Neuronal stem cell (in vitro differentiated cells): ENCODE results near the gene PRKCB.
A peak's percentile ranks its signal among the peaks of the same experiment; 100 is the strongest.

Source experiments
- DNase-seq: peaks from one replicate; pipeline ENCODE4 v3.0.0-alpha.2; 2013; ENCODE audit warnings: low spot score
- H2AFZ ChIP-seq: one replicate; pipeline ENCODE4 v1.6.1; 2013; ENCODE audit warnings: mild to moderate bottlenecking, low read length, inconsistent platforms
- H2AK5ac ChIP-seq: 2 replicates; pipeline ENCODE4 v1.6.1; 2013; ENCODE audit warnings: low read depth, mild to moderate bottlenecking, inconsistent platforms, low read length, moderate library complexity, mixed read lengths
- H2BK120ac ChIP-seq: 2 replicates; pipeline ENCODE4 v1.6.1; 2013; ENCODE audit warnings: low read depth, mild to moderate bottlenecking, inconsistent platforms, low read length, moderate library complexity, mixed read lengths
- H2BK12ac ChIP-seq: one replicate; pipeline ENCODE4 v1.6.1; 2013; ENCODE audit warnings: low read length, inconsistent platforms
- H2BK15ac ChIP-seq: 2 replicates; pipeline ENCODE4 v1.6.1; 2013; ENCODE audit warnings: mild to moderate bottlenecking, low read length, inconsistent platforms, mixed read lengths
- H2BK5ac ChIP-seq: one replicate; pipeline ENCODE4 v1.6.1; 2013; ENCODE audit warnings: inconsistent platforms, mild to moderate bottlenecking, low read length, moderate library complexity
- H3K14ac ChIP-seq: one replicate; pipeline ENCODE4 v1.6.1; 2013; ENCODE audit warnings: low read length, inconsistent platforms
- H3K18ac ChIP-seq: 2 replicates; pipeline ENCODE4 v1.6.1; 2013; ENCODE audit warnings: low read length, inconsistent platforms
- H3K23ac ChIP-seq: 2 replicates; pipeline ENCODE4 v1.6.1; 2013; ENCODE audit warnings: low read depth, mild to moderate bottlenecking, mixed read lengths, low read length, inconsistent platforms; ENCODE audit not compliant: poor library complexity
- H3K27ac ChIP-seq: replicated peaks from 3 replicates; pipeline ENCODE4 v1.5.1; 2013; ENCODE audit warnings: low read length, inconsistent platforms
- H3K27me3 ChIP-seq, 3 experiments: 2 replicates each; pipeline ENCODE4 v1.6.1; 2013; ENCODE audit warnings: low read length in 3 of 3, mild to moderate bottlenecking in 2 of 3, inconsistent platforms in 1 of 3, low read depth in 1 of 3, mixed read lengths in 1 of 3, moderate library complexity in 1 of 3; ENCODE audit not compliant: control insufficient read depth in 3 of 3, insufficient read depth in 3 of 3
- H3K36me3 ChIP-seq, 2 donors: replicated peaks in 1 of 2; 2 replicates each; pipeline ENCODE4 v1.6.1; 2013; ENCODE audit warnings: low read length in 2 of 2; ENCODE audit not compliant: control insufficient read depth in 2 of 2, insufficient read depth in 2 of 2
- H3K4ac ChIP-seq: 2 replicates; pipeline ENCODE4 v1.6.1; 2013; ENCODE audit warnings: inconsistent platforms, mild to moderate bottlenecking, low read length, moderate library complexity
- H3K4me1 ChIP-seq, 2 donors: 1 replicate in 1 of 2; 2 replicates in 1 of 2; pipeline ENCODE4 v1.6.1; 2013; ENCODE audit warnings: low read length in 2 of 2, low read depth in 1 of 2; ENCODE audit not compliant: control insufficient read depth in 2 of 2, insufficient read depth in 1 of 2
- H3K4me2 ChIP-seq: one replicate; pipeline ENCODE4 v1.6.1; 2013; ENCODE audit warnings: mild to moderate bottlenecking, low read length, inconsistent platforms; ENCODE audit not compliant: insufficient read depth, poor library complexity, severe bottlenecking
- H3K4me3 ChIP-seq, 2 donors: 2 replicates each; pipeline ENCODE4 v1.5.1; 2013; ENCODE audit warnings: low read length in 2 of 2, mild to moderate bottlenecking in 2 of 2, inconsistent platforms in 1 of 2, moderate library complexity in 1 of 2
- H3K79me1 ChIP-seq: one replicate; pipeline ENCODE4 v1.6.1; 2013; ENCODE audit warnings: low read depth, mild to moderate bottlenecking, inconsistent platforms, low read length, moderate library complexity
- H3K9ac ChIP-seq: one replicate; pipeline ENCODE4 v1.6.1; 2013; ENCODE audit warnings: mild to moderate bottlenecking, low read depth, low read length, inconsistent platforms; ENCODE audit not compliant: poor library complexity
- H3K9me3 ChIP-seq, 2 donors: replicated peaks in 1 of 2; 2 replicates each; pipeline versions ENCODE3 to v1.6.1; 2013; ENCODE audit warnings: low read length in 2 of 2, mild to moderate bottlenecking in 2 of 2, inconsistent platforms in 1 of 2, low read depth in 1 of 2, mixed read lengths in 1 of 2, moderate library complexity in 1 of 2; ENCODE audit not compliant: control insufficient read depth in 2 of 2, insufficient read depth in 1 of 2
- H4K8ac ChIP-seq: one replicate; pipeline ENCODE4 v1.6.1; 2013; ENCODE audit warnings: low read depth, mild to moderate bottlenecking, inconsistent platforms, low read length, moderate library complexity
- H4K91ac ChIP-seq: one replicate; pipeline ENCODE4 v1.6.1; 2013; ENCODE audit warnings: low read length, low read depth, mild to moderate bottlenecking, inconsistent platforms; ENCODE audit not compliant: poor library complexity
- WGBS, 2 donors: extraction: QIAGEN DNeasy Blood & Tissue Kit; methylation state at CpG; one replicate each; pipeline ENCODE4 v1.1.7; 2013; ENCODE audit warnings: missing lambda C conversion rate in 2 of 2, mixed read lengths in 1 of 2; ENCODE audit not compliant: insufficient read length in 2 of 2, insufficient replicate concordance in 1 of 2; ENCODE audit errors: extremely low coverage in 2 of 2; 5-methylcytosine and 5-hydroxymethylcytosine counted together

PRKCB gene

GRCh38 chr16:23976091-23976490, 140.3 kb downstream of the PRKCB start:
- H3K4me3 ChIP-seq: no peak overlapping the region
- no peaks in the 10 kb centered on the region for H3K9me3 ChIP-seq
- no peak overlapping the region for H3K9ac ChIP-seq
- H2BK15ac ChIP-seq: no peak overlapping the region
- DNase-seq: no peak
- H2AK5ac ChIP-seq: no peak overlapping the region
- H3K79me1 ChIP-seq: peaks cover 2% of the 10 kb centered on the region
- H2BK12ac ChIP-seq: no peak overlapping the region
- no peak overlapping the region for H3K4me2 ChIP-seq
- H4K8ac ChIP-seq: no peak overlapping the region
- H3K18ac ChIP-seq: no peak overlapping the region
- no peak overlapping the region for H4K91ac ChIP-seq
- no peak overlapping the region for H2BK5ac ChIP-seq
- no peak overlapping the region for H3K14ac ChIP-seq
- no peak overlapping the region for H3K27ac ChIP-seq
- no peak overlapping the region for H2AFZ ChIP-seq
- H2BK120ac ChIP-seq: no peak overlapping the region
- no peak overlapping the region for H3K4ac ChIP-seq
- no peaks in the 10 kb centered on the region for H3K36me3 ChIP-seq
- no CpG with 5 or more reads among the region's 5 CpGs for WGBS, 2 donors
- peaks cover 0 to 4% (median 0%) of the 10 kb centered on the region in 3 experiments for H3K27me3 ChIP-seq
- peaks cover 0 to 1% of the 10 kb centered on the region in 2 donors for H3K4me1 ChIP-seq
- peak overlapping the region; percentile 27 for H3K23ac ChIP-seq

- no peak overlapping the region for H3K27ac ChIP-seq
- no CpG with 5 or more reads among the region's 3 CpGs for whole genome bisulfite sequencing, 2 donors
- no peak for DNase-seq
- H4K8ac ChIP-seq: no peak overlapping the region
- no peak overlapping the region for H3K4ac ChIP-seq
- H3K36me3 ChIP-seq: no peaks in the 10 kb centered on the region
- H3K27me3 ChIP-seq: peaks cover 0 to 4% (median 0%) of the 10 kb centered on the region in 3 experiments
- no peak overlapping the region for H2BK120ac ChIP-seq
- no peak overlapping the region for H3K18ac ChIP-seq
- H2BK5ac ChIP-seq: no peak overlapping the region
- H3K4me3 ChIP-seq: peak overlapping the region in 1 of 2 donors; percentile 3
- peaks cover 0 to 1% of the 10 kb centered on the region in 2 donors for H3K4me1 ChIP-seq
- H3K79me1 ChIP-seq: peaks cover 2% of the 10 kb centered on the region
- H3K23ac ChIP-seq: peak overlapping the region; percentile 27
- H4K91ac ChIP-seq: no peak overlapping the region
- H2BK12ac ChIP-seq: no peak overlapping the region
- no peak overlapping the region for H2BK15ac ChIP-seq
- H3K9me3 ChIP-seq: no peaks in the 10 kb centered on the region
- no peak overlapping the region for H3K9ac ChIP-seq
- H3K14ac ChIP-seq: no peak overlapping the region
- no peak overlapping the region for H2AFZ ChIP-seq
- H2AK5ac ChIP-seq: no peak overlapping the region
- no peak overlapping the region for H3K4me2 ChIP-seq
Observed at GRCh38 chr16:23976524-23976923, 140.7 kb downstream of the PRKCB start.

- H3K9me3 ChIP-seq: no peaks in the 10 kb centered on the region
- no peak overlapping the region for H3K4ac ChIP-seq
- H4K91ac ChIP-seq: no peak overlapping the region
- no peak overlapping the region for H2AFZ ChIP-seq
- H3K4me3 ChIP-seq: no peak overlapping the region
- no peak for DNase-seq
- no CpG with 5 or more reads among the region's 6 CpGs for WGBS, 2 donors
- no peak overlapping the region for H2BK15ac ChIP-seq
- no peak overlapping the region for H2BK120ac ChIP-seq
- H2AK5ac ChIP-seq: no peak overlapping the region
- H2BK12ac ChIP-seq: no peak overlapping the region
- H3K14ac ChIP-seq: no peak overlapping the region
- H2BK5ac ChIP-seq: no peak overlapping the region
- H3K79me1 ChIP-seq: peaks cover 2% of the 10 kb centered on the region
- H3K36me3 ChIP-seq: no peaks in the 10 kb centered on the region
- no peak overlapping the region for H3K27ac ChIP-seq
- H3K9ac ChIP-seq: no peak overlapping the region
- H4K8ac ChIP-seq: no peak overlapping the region
- no peak overlapping the region for H3K23ac ChIP-seq
- no peak overlapping the region for H3K18ac ChIP-seq
- no peak overlapping the region for H3K4me2 ChIP-seq
- peaks cover 0 to under 1% of the 10 kb centered on the region in 2 donors for H3K4me1 ChIP-seq
- peaks cover 0 to 4% (median 0%) of the 10 kb centered on the region in 3 experiments for H3K27me3 ChIP-seq
Observed at GRCh38 chr16:23979441-23979840, 143.7 kb downstream of the PRKCB start.

- no peaks in the 10 kb centered on the region for H3K4me1 ChIP-seq
- WGBS, 2 donors: no CpG with 5 or more reads among the region's 4 CpGs
- H3K79me1 ChIP-seq: peaks cover 2% of the 10 kb centered on the region
- no peak overlapping the region for H3K18ac ChIP-seq
- no peak overlapping the region for H2BK15ac ChIP-seq
- no peak overlapping the region for H3K9ac ChIP-seq
- H2AK5ac ChIP-seq: no peak overlapping the region
- H2BK12ac ChIP-seq: no peak overlapping the region
- H3K36me3 ChIP-seq: no peaks in the 10 kb centered on the region
- no peak overlapping the region for H3K23ac ChIP-seq
- H3K4ac ChIP-seq: no peak overlapping the region
- H2BK120ac ChIP-seq: no peak overlapping the region
- no peak overlapping the region for H2AFZ ChIP-seq
- no peak overlapping the region for H3K4me2 ChIP-seq
- no peak overlapping the region for H2BK5ac ChIP-seq
- H3K4me3 ChIP-seq: no peak overlapping the region
- no peak for DNase-seq
- no peak overlapping the region for H4K91ac ChIP-seq
- H3K9me3 ChIP-seq: no peaks in the 10 kb centered on the region
- no peak overlapping the region for H3K14ac ChIP-seq
- peaks cover 0 to 4% (median 0%) of the 10 kb centered on the region in 3 experiments for H3K27me3 ChIP-seq
- H3K27ac ChIP-seq: no peak overlapping the region
- no peak overlapping the region for H4K8ac ChIP-seq
Observed at GRCh38 chr16:23979982-23980381, 144.2 kb downstream of the PRKCB start.
